Peyer's patch (tissue), 4 donors: Measurements from ENCODE around the gene TMEM147.

Experiments used
- POLR2A ChIP-seq, 2 donors: fragments of 450-650 bp; IDR thresholded peaks; one replicate each; pipeline ENCODE4 v1.5.1; 2017; ENCODE audit warnings: antibody characterized with exemption in 2 of 2, mild to moderate bottlenecking in 2 of 2, moderate library complexity in 2 of 2
- TF ChIP-seq, protein P1 (sequence below), 6 experiments: fragments of 450-650 bp in 4 of 6; fragments of 200-600 bp in 2 of 6; sonication (generic) in 1 of 6; IDR thresholded peaks; one replicate each; pipeline ENCODE4 v1.5.1; 2017 to 2019; ENCODE audit warnings: antibody characterized with exemption in 6 of 6, mild to moderate bottlenecking in 3 of 6, moderate library complexity in 1 of 6

DNA sequence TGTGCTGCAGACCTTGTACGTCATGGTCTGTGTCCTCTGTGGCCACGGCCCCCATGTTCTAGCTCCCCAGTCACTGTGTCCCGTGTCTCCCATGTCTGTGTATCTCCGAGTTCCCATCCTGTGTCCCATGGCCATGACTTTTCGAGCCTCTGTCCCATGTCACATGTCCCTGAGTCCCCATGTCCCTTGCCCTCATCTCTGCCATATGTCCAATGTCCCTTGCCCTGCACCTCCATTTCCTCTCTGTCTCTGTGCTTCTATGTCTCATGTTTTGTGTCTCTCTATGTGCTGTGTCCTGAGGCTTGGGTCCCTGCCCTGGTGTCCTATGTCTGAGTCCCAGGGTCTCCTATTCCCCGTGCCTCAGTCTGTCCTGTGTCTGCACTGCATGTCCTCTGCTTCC is 16.0 kb downstream of the TMEM147 start:
- TF ChIP-seq, protein P1, sequence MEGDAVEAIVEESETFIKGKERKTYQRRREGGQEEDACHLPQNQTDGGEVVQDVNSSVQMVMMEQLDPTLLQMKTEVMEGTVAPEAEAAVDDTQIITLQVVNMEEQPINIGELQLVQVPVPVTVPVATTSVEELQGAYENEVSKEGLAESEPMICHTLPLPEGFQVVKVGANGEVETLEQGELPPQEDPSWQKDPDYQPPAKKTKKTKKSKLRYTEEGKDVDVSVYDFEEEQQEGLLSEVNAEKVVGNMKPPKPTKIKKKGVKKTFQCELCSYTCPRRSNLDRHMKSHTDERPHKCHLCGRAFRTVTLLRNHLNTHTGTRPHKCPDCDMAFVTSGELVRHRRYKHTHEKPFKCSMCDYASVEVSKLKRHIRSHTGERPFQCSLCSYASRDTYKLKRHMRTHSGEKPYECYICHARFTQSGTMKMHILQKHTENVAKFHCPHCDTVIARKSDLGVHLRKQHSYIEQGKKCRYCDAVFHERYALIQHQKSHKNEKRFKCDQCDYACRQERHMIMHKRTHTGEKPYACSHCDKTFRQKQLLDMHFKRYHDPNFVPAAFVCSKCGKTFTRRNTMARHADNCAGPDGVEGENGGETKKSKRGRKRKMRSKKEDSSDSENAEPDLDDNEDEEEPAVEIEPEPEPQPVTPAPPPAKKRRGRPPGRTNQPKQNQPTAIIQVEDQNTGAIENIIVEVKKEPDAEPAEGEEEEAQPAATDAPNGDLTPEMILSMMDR (IDR thresholded peaks at IDR 0.05) = no peak
- no peak for TF ChIP-seq POLR2A (IDR thresholded peaks at IDR 0.05)
